ENCODE results near the gene HCN2.

DNA sequence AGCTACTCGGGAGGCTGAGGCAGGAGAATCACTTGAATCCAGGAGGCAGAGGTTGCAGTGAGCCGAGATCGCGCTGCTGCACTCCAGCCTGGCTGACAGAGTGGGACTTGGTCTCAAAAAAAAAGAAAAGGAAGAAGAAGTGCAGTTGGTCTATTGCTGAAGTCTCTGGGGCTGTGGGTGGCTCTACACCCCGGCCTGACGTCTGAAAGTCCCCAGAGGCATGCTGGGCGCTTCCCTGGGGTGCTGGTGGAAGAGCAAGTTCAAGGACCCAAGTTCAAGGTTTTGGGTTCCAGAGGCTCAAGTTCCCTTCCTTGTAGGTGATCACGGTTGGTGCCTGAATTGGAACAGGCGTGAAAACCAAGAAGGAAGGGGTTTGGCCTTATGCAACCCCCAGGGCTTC lies 3.8 kb downstream of the HCN2 start:
- TF ChIP-seq CTCF (IDR thresholded peaks at IDR 0.05) = no peak
- TF ChIP-seq POLR2A (IDR thresholded peaks at IDR 0.05) = no peak
